HG03175 (cell line): Measurements from ENCODE around the gene HNRNPC.
"Not testable (repeated sequence)": the region's sequence is repeated elsewhere in the genome, so short reads cannot be mapped to it uniquely, and the experiment has no call there.

Source experiments
- ATAC-seq: cut with Tn5 transposase; IDR thresholded peaks from one replicate; pipeline ENCODE4 v1.9.1; 2021; ENCODE audit warnings: mild to moderate bottlenecking, moderate library complexity; ENCODE audit not compliant: unreplicated experiment

Gene HNRNPC

GRCh38 chr14:21272661-21273060, 3.4 kb upstream of the HNRNPC start:
- ATAC-seq, result not testable (repeated sequence)

GRCh38 chr14:21268617-21269251, 508 bp downstream of the HNRNPC start:
- no peak for ATAC-seq

- no peak for ATAC-seq
These were observed 1.2 kb downstream of the HNRNPC start for GRCh38 chr14:21267886-21268616.

DNA sequence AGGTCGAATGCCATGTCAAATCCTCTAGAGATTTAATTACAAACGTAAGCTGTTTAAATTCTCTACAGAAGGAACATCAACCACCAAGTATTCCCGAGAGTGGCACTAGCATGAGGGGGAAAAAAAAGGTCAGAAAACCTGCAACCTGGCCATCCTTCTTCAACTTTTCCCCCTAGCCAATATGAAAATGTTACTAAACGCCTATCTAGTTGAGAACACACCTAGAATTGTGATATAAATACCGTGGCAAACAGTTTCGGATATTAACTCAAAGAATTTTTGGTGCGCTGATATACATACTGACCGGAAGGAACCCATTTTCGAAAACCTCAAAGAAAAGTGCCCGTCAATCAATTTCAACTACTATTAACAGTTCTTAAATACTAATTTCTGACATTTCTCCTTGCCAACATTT, 1.8 kb downstream of the HNRNPC start:
- ATAC-seq, result no peak

DNA sequence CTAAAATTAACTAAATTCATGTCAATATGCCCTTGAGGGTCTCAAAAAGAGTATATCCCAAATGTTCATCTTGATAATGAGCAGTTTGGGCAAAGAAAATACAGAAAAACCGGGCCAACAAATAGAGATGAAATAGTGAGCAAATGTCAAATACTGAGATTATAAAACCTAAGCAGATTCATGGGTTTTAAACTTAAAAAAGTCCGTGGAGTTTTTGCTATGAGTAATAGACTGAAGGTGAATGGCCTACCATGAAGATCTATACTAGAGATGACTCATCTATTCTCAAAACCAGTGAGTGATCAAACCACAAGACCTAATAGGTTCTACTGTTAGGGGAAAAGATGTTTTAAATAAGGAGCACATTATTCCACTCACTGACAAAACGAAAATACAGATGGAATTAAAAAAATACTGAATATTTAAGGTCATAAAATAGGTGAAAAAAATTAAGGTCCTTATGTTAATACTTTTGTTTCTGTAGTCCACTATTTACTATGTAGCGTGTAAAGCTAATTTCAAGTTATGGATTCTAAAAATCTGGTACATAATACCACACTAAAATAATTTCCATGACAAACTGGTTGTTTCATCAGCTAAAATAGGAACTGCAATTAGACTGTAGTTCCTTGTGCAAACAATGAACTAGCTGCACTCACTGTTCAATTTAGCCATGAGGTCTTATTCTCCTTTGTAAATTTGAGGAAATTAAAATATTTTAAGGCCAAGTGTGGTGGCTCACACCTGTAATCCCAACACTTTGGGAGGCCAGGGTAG, 5.0 kb downstream of the HNRNPC start:
- ATAC-seq, result peak; percentile 79

DNA sequence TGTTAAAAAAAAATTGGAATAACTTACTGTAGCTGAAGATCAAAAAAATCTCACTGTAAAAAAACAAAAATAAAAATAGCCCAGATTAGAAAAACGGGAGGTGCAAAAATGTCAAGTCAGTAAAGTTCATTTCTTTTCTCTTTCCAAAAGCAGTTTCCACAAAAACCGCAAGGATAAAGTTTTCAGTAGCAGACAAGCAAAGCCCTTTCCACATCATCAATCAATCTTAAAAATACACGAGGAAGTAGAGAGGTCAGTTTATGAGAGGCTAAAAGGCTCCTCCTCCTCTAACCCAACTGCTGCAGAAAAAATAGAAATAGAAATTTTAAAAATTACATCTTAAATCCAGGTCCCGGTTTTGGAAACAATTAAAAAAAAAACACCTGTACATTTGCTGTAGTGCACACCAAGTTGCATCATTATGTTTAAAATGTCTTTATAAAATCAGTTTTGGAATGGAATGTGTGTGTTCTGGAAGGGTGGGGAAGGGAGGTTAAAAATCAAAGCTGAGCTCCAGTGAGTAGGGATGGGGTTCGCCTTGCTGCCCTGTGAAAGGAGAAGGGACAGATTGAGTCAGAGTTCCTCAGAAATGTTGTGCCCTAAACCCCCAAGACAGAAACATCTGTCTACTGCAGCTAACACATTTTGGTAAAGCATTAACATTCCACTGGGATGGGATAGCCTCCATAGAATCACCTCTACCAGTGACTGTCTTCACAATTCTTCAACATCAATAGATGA, 5.8 kb downstream of the HNRNPC start:
- ATAC-seq, result peak; percentile 1

DNA sequence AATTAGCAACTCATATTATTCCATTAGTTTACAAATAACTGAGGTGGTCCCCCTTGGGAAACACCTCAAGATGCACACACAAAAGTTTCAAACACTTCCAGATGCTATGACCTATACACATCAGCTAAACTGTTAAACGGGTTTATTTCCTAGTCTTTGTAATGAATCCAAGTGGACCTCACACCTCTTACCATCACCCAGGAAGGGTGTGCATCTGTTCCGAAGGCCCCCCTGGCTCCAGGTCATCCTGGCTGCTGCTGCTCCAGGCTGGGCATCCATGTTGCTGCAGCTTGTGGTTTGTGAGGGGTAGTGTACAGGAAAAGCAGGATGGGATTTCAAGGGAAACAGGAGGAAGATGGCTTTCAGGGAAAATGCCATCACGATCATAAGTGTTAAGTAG, 6.8 kb downstream of the HNRNPC start:
- no peak for ATAC-seq

DNA sequence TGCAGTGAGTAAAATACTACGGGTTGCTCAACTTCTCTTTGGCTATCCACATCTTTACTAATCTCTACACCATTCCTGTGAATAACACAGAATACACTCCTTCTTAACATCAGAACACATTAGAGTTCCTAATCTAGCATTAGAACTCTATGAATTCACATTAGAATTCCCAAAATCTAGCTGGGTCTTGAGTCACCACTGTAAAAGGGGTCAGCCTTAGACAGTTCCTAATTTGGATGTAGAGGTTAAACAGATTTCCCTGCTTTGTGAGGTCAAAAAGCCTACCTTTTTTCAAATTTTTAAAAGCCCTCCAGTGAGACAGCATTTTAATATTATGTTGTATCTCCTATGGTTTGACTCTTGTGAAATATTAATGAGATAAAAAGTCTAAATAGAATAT, 7.4 kb downstream of the HNRNPC start:
- no peak for ATAC-seq

- ATAC-seq, result no peak
These were observed 10.1 kb downstream of the HNRNPC start for GRCh38 chr14:21258889-21259787.

GRCh38 chr14:21258005-21258888, 11.0 kb downstream of the HNRNPC start:
- no peak for ATAC-seq

DNA sequence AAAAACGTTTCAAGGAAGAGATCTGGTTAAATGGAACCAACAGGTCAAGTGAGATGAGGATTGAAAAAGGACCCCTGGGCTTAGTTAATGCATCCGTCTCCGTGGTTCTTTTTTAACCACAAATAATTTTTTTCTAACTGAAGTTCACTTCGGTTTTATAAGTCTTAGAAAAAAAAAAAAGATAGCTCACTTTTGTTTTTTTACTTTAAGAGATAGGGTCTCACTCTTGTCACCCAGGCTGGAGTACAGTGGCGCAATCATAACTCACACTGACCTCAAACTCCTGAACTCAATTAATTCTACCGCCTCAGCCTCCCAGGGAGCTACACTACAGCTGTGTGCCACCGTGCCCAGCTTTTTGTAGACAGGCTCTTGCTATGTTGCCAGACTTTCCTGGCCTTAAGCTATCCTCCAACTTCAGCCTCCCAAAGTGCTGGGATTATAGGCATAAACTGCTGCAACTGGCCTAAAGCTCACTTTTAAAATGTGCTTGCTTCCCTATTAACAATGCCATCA, 11.8 kb downstream of the HNRNPC start:
- no peak for ATAC-seq

DNA sequence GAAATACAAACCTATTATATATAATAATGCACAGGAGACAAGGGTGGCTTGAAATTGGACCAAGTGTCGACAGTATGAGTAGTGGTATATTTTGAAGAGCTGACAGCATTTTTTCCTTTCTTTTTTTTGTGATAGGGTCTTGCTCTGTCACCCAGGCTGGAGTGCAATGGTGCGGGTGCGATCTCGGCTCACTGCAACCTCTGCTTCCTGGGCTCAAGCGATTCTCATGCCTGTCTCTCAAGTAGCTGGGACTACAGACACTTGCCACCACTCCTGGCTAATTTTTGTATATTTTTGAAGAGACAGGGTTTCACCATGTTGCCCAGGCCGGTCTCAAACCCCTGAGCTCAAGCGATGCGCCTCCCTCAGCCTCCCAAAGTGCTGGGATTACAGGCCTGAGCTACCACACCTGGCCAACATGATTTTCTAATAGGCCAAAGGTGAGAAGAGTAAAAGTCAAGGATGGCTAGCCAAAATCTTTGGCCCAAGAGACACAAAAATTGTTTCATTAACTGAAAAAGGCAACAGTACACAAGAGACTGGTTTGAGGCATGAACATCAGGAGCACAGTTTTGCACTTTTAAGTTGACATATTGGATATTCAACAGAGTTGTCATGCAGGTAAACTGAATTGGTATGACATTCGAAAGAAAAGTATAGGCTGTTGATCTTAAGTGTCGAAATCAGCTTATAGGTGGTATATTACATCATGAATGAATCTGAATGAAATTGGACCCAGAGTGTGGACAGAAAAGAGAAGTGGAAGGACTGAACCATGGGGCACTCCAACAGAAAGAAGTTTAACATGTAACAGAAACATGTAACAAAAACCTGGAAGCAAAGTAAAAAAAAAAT, 12.5 kb downstream of the HNRNPC start:
- no peak for ATAC-seq

DNA sequence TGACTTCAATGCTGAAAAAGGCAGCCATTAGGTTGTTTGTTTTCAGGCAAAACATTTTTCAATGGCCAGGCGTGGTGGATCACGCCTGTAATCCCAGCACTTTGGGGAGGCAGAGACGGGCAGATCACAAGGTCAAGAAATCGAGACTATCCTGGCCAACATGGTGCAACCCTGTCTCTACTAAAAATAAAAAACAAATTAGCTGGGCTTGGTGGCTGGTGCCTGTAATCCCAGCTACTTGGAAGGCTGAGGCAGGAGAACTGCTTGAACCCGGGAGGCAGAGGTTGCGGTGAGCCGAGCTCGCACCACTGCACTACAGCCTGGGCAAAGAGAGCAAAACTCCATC, 13.2 kb downstream of the HNRNPC start:
- ATAC-seq, result not testable (repeated sequence)

DNA sequence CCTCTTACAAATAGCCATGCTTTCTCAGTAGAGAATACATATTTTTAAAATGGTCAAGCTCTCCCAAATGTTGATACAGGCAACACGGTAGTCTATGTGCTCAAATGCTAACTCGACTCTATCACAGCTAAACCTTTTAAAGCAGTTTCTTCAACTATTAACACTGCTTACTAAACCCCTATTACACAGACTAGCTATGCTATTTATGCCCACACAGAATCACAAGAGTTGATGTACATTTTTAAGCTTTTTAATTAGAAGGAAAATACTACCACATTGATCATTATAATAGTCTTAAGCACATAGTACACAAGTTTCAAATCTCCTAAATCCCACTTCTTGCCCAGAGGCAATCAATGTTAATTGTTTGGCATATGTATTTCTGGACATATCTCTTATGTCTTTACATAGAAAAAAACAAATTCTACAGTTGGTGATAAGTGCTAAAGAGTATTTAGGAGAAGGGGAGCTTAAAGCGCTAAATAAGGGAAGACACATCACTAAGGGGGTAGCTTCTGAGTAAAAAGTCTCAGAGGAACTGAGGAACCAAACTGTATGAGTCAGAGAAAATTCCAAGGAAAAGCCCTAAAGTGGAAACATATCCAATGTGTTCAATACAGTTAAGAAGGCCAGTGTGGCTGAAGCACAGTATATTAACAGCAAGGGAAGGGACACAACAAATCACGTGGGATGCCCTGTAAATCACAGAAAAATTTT, 13.7 kb downstream of the HNRNPC start:
- no peak for ATAC-seq

GRCh38 chr14:21252149-21252548, 17.1 kb downstream of the HNRNPC start:
- no peak for ATAC-seq

GRCh38 chr14:21251215-21251614, 18.0 kb downstream of the HNRNPC start:
- ATAC-seq, result no peak

DNA sequence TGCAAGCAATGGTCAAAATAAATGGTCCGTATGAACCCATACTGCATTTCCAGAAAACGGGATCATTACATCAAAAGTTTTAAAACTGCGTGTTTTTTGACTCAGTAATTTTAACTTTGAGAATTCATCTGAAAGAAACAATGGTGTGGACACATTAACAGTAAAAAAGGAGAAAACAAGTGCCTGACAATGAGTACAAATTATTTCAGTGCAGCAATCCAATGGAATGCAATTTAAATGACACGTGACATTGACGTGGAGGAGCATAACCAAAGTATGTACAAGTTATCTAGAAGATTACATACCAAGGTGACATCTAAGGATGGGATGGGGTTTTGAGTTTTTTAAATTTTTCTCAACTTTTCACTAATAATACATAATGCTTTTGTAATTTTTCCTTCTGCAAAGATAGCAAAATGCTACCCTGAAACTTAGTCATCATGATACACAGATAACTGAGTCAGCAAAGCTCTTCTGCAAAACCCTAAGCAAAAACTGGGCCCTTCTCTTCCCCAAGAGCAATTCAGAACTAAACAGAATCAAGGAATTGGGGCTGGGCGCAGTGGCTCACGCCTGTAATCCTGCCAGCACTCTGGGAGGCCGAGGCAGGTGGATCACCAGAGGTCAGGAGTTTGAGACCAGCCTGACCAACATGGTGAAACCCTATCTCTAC, 20.4 kb downstream of the HNRNPC start:
- no peak for ATAC-seq
